ENCODE results near the gene UGT1A8. TPM values are rescaled to one million over a fixed set of nuclear protein-coding genes. Genes with fewer than 3 reads are reported as not detected.
"Not testable (repeated sequence)": the region's sequence is repeated elsewhere in the genome, so short reads cannot be mapped to it uniquely, and the experiment has no call there.

UGT1A8 gene
- total RNA-seq, 2 donors from 2014 or later = not detected

DNA sequence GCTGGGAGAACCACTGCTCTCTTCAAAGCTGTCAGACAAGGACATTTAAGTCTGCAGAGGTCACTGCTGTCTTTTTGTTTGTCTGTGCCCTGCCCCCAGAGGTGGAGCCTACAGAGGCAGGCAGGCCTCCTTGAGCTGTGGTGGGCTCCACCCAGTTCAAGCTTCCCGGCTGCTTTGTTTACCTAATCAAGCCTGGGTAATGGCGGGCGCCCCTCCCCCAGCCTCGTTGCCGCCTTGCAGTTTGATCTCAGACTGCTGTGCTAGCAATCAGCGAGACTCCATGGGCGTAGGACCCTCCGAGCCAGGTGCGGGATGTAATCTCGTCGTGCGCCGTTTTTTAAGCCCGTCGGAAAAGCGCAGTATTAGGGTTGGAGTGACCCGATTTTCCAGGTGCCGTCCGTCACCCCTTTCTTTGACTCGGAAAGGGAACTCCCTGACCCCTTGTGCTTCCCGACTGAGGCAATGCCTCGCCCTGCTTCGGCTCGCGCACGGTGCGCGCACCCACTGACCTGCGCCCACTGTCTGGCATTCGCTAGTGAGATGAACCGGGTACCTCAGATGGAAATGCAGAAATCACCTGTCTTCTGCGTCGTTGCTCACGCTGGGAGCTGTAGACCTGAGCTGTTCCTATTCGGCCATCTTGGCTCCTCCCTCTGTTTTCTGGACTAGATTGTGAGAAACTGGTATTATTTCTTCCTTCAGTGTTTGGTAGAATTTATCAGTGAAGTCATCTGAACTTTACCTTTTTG, 34.0 kb upstream of the UGT1A8 start:
- DNase-seq = peak; percentile 57

DNA sequence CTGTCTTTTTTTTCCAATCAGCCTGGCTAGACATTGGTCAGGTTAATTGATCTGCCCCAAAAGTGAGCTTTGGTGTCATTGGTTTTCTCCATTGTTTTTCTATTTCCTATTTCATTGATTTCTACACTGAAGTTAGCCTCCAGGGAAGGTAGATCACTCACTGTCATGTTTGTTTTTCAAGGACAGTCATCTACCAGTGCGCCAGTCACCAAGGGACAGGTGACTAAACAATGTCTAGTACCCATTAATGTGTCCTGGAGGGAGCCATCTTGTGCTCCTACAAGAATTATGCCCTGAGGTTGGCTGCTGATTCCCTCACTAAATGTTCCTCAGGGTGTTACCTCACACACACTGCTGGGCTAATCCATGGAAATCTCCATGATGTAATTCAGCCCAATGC, 33.2 kb upstream of the UGT1A8 start:
- H3K4me3 Mint-ChIP-seq = no peak overlapping the region
- TF ChIP-seq CTCF (conservative IDR thresholded peaks at IDR 0.05) = no peak
- H3K27ac ChIP-seq (ENCODE audit: low read depth, low read length) = no peak overlapping the region
- no peaks in the 10 kb centered on the region for H3K36me3 ChIP-seq (ENCODE audit: control insufficient read depth, insufficient read depth, low read length)
- peaks cover 15% of the 10 kb centered on the region for H3K9me3 Mint-ChIP-seq
- no peak overlapping the region for H3K4me3 ChIP-seq (ENCODE audit: low read length)
- no peak overlapping the region for H3K9ac ChIP-seq (ENCODE audit: extremely low read depth, low read length, poor library complexity, severe bottlenecking)
- H3K27me3 Mint-ChIP-seq (ENCODE audit: insufficient read depth) = peaks cover 5% of the 10 kb centered on the region
- no peaks in the 10 kb centered on the region for H3K36me3 Mint-ChIP-seq (ENCODE audit: low read depth)
- no peaks in the 10 kb centered on the region for H3K4me1 ChIP-seq (ENCODE audit: control insufficient read depth, insufficient read depth, low read length)
- H3K27ac Mint-ChIP-seq = no peak overlapping the region
- no peaks in the 10 kb centered on the region for H3K4me1 Mint-ChIP-seq
- no peaks in the 10 kb centered on the region for H3K27me3 ChIP-seq (ENCODE audit: control insufficient read depth, insufficient read depth, low read length, poor library complexity, severe bottlenecking)
- no peak for DNase-seq
- WGBS, 2 experiments (ENCODE audit: insufficient coverage in 1 of 2, insufficient read length in 1 of 2) = 95 to 96% methylated on average over 1 of the region's 1 CpG
- H3K9me3 ChIP-seq (ENCODE audit: control insufficient read depth, low read length) = no peaks in the 10 kb centered on the region

More for the DNA sequence above, 34.0 kb upstream of the UGT1A8 start:
- H3K36me3 Mint-ChIP-seq (ENCODE audit: low read depth); H3K27me3 ChIP-seq (ENCODE audit: control insufficient read depth, insufficient read depth, low read length, poor library complexity, severe bottlenecking); H3K4me1 Mint-ChIP-seq; H3K9ac ChIP-seq (ENCODE audit: extremely low read depth, low read length, poor library complexity, severe bottlenecking); H3K27ac ChIP-seq (ENCODE audit: low read depth, low read length); H3K4me1 ChIP-seq (ENCODE audit: control insufficient read depth, insufficient read depth, low read length); H3K36me3 ChIP-seq (ENCODE audit: control insufficient read depth, insufficient read depth, low read length); H3K4me3 ChIP-seq (ENCODE audit: low read length); H3K9me3 ChIP-seq (ENCODE audit: control insufficient read depth, low read length); H3K27me3 Mint-ChIP-seq (ENCODE audit: insufficient read depth): not testable (repeated sequence)
- H3K27ac Mint-ChIP-seq = peak overlapping the region; percentile 97
- peak overlapping the region; percentile 69 for H3K4me3 Mint-ChIP-seq
- peaks cover 15% of the 10 kb centered on the region for H3K9me3 Mint-ChIP-seq
- WGBS, 2 experiments (ENCODE audit: insufficient coverage in 1 of 2, insufficient read length in 1 of 2) = 83 to 92% methylated on average over 18 to 35 of the region's 35 CpGs

- H3K9ac ChIP-seq (ENCODE audit: extremely low read depth, low read length, poor library complexity, severe bottlenecking) = no peak overlapping the region
- H3K27me3 ChIP-seq (ENCODE audit: control insufficient read depth, insufficient read depth, low read length, poor library complexity, severe bottlenecking) = no peaks in the 10 kb centered on the region
- H3K9me3 Mint-ChIP-seq = peaks cover 10% of the 10 kb centered on the region
- 94 to 100% methylated on average over 1 of the region's 2 CpGs for WGBS, 2 experiments (ENCODE audit: insufficient coverage in 1 of 2, insufficient read length in 1 of 2)
- TF ChIP-seq CTCF (conservative IDR thresholded peaks at IDR 0.05) = no peak
- no peak for DNase-seq
- no peak overlapping the region for H3K27ac ChIP-seq (ENCODE audit: low read depth, low read length)
- H3K36me3 Mint-ChIP-seq (ENCODE audit: low read depth) = no peaks in the 10 kb centered on the region
- H3K4me3 Mint-ChIP-seq = no peak overlapping the region
- H3K4me1 Mint-ChIP-seq = no peaks in the 10 kb centered on the region
- H3K27ac Mint-ChIP-seq = no peak overlapping the region
- no peak overlapping the region for H3K4me3 ChIP-seq (ENCODE audit: low read length)
- no peaks in the 10 kb centered on the region for H3K4me1 ChIP-seq (ENCODE audit: control insufficient read depth, insufficient read depth, low read length)
- peaks cover 3% of the 10 kb centered on the region for H3K27me3 Mint-ChIP-seq (ENCODE audit: insufficient read depth)
- no peaks in the 10 kb centered on the region for H3K9me3 ChIP-seq (ENCODE audit: control insufficient read depth, low read length)
- no peaks in the 10 kb centered on the region for H3K36me3 ChIP-seq (ENCODE audit: control insufficient read depth, insufficient read depth, low read length)
Measured at GRCh38 chr2:233588400-233588799, 29.0 kb upstream of the UGT1A8 start.

DNA sequence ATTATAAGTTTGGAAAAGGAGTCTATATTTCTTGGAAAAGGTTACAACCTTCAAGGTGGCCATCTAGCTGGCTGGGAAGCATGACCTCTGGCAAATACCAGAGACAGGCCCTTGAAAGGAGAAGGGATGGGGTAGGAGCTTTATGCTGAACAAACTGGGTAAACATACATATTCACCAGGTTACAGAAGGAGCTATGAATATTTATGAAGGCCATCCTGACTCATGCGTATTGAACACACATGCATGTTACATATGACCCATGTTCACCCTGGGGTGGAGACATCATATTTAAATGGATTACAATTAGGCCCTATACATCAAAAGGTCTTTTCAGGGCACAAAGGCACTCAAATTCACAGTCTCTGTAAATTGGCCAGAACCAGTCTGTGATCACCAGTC, 24.7 kb upstream of the UGT1A8 start:
- not testable (repeated sequence) for H3K4me3 Mint-ChIP-seq; H3K27me3 ChIP-seq (ENCODE audit: control insufficient read depth, insufficient read depth, low read length, poor library complexity, severe bottlenecking); H3K4me3 ChIP-seq (ENCODE audit: low read length); H3K9me3 ChIP-seq (ENCODE audit: control insufficient read depth, low read length); H3K27ac ChIP-seq (ENCODE audit: low read depth, low read length); H3K27me3 Mint-ChIP-seq (ENCODE audit: insufficient read depth); H3K4me1 ChIP-seq (ENCODE audit: control insufficient read depth, insufficient read depth, low read length); H3K36me3 Mint-ChIP-seq (ENCODE audit: low read depth); H3K27ac Mint-ChIP-seq; H3K36me3 ChIP-seq (ENCODE audit: control insufficient read depth, insufficient read depth, low read length); DNase-seq; H3K9ac ChIP-seq (ENCODE audit: extremely low read depth, low read length, poor library complexity, severe bottlenecking); H3K4me1 Mint-ChIP-seq
- WGBS, 2 experiments (ENCODE audit: insufficient coverage in 1 of 2, insufficient read length in 1 of 2) = no CpG with 5 or more reads among the region's 1 CpG
- peaks cover 11% of the 10 kb centered on the region for H3K9me3 Mint-ChIP-seq
